CD4-positive, alpha-beta memory T cell (primary cell): Measurements from ENCODE around the gene ARIH2. TPM values are rescaled to one million over a fixed set of nuclear protein-coding genes. Genes with fewer than 3 reads are reported as not detected.

Experiments used
- microRNA-seq: library from miRNA; unstranded; fragments of <30 nt; microRNA quantifications from one replicate; pipeline ENCODE4 v1.2.0, GENCODE V29; 2021; ENCODE audit warnings: borderline replicate concordance, borderline number of aligned reads, borderline microRNAs expressed, mixed read lengths
- polyA plus RNA-seq, 2 donors: library from polyadenylated mRNA; unstranded; fragments of 300-500 nt; fragmentation: Illumina TruSeq; gene quantifications; one replicate each; pipeline ENCODE4 v1.2.3, GENCODE V29; 2021
- total RNA-seq, 2 experiments: library from RNA; stranded (reverse); gene quantifications; one replicate each; pipeline ENCODE4 v1.2.3, GENCODE V29; 2021

Gene ARIH2
- total and polyA plus RNA-seq, 4 experiments from 2014 or later, result 109 to 153 (median 145) TPM

Small RNAs within 50 kb of the gene (microRNA-seq; reads per million reads assigned to microRNA genes)
- gene MIR191, result 8,447 reads per million, percentile 95 among the genes with 10 or more reads in this experiment
- 1,036 reads per million, percentile 87 among the genes with 10 or more reads in this experiment for gene MIR425

Other genes starting within 250 kb of the ARIH2 start
- 10 to 100 TPM; 20.1 to 21.7 TPM for gene NCKIPSD, start 232.9 kb upstream of the ARIH2 start, total RNA-seq
- 10 to 100 TPM in 1 of 2 donors, 1 to 10 TPM in 1; 8.3 to 16.1 TPM for gene NCKIPSD, start 232.9 kb upstream of the ARIH2 start, polyA plus RNA-seq
- gene IP6K2, start 201.6 kb upstream of the ARIH2 start, total RNA-seq, result 10 to 100 TPM; 84.5 to 91.8 TPM
- gene IP6K2, start 201.6 kb upstream of the ARIH2 start, polyA plus RNA-seq, result 10 to 100 TPM; 49.4 to 50.3 TPM
- gene PRKAR2A, start 71.0 kb upstream of the ARIH2 start, total RNA-seq, result 10 to 100 TPM; 41.7 to 45.0 TPM
- gene PRKAR2A, start 71.0 kb upstream of the ARIH2 start, polyA plus RNA-seq, result 10 to 100 TPM; 11.2 to 16.1 TPM
- gene SLC25A20, start 20.0 kb upstream of the ARIH2 start, total RNA-seq, result 10 to 100 TPM; 12.7 to 19.2 TPM
- gene SLC25A20, start 20.0 kb upstream of the ARIH2 start, polyA plus RNA-seq, result 10 to 100 TPM; 21.9 to 67.6 TPM
- gene P4HTM, start 71.4 kb downstream of the ARIH2 start, total RNA-seq, result 10 to 100 TPM; 79.3 to 87.3 TPM
- gene P4HTM, start 71.4 kb downstream of the ARIH2 start, polyA plus RNA-seq, result 10 to 100 TPM; 29.7 to 32.8 TPM
- gene WDR6, start 88.5 kb downstream of the ARIH2 start, total RNA-seq, result 100 to 1,000 TPM; 287 to 295 TPM
- gene WDR6, start 88.5 kb downstream of the ARIH2 start, polyA plus RNA-seq, result 100 to 1,000 TPM; 105 to 143 TPM
- gene DALRD3, start 99.7 kb downstream of the ARIH2 start, total RNA-seq, result 10 to 100 TPM; 31.2 to 32.8 TPM
- gene DALRD3, start 99.7 kb downstream of the ARIH2 start, polyA plus RNA-seq, result 10 to 100 TPM; 32.2 to 41.3 TPM
- 10 to 100 TPM; 77.9 to 85.7 TPM for gene NDUFAF3, start 103.3 kb downstream of the ARIH2 start, total RNA-seq
- gene NDUFAF3, start 103.3 kb downstream of the ARIH2 start, polyA plus RNA-seq, result 100 to 1,000 TPM; 145 to 169 TPM
- 10 to 100 TPM; 87.5 to 89.6 TPM for gene IMPDH2, start 110.6 kb downstream of the ARIH2 start, total RNA-seq
- 10 to 100 TPM; 82.9 to 87.5 TPM for gene IMPDH2, start 110.6 kb downstream of the ARIH2 start, polyA plus RNA-seq
- gene QRICH1, start 175.2 kb downstream of the ARIH2 start, total RNA-seq, result 100 to 1,000 TPM; 172 to 177 TPM
- 10 to 100 TPM; 18.6 to 32.0 TPM for gene QRICH1, start 175.2 kb downstream of the ARIH2 start, polyA plus RNA-seq
- 100 to 1,000 TPM; 199 TPM for gene QARS1, start 185.9 kb downstream of the ARIH2 start, total RNA-seq
- gene QARS1, start 185.9 kb downstream of the ARIH2 start, polyA plus RNA-seq, result 100 to 1,000 TPM; 102 to 116 TPM
- 100 to 1,000 TPM in 1 of 2 experiments, 10 to 100 TPM in 1; 91.7 to 105 TPM for gene USP19, start 202.0 kb downstream of the ARIH2 start, total RNA-seq
- 10 to 100 TPM; 24.9 to 38.2 TPM for gene USP19, start 202.0 kb downstream of the ARIH2 start, polyA plus RNA-seq
- 1 to 10 TPM in 1 of 2 experiments, not detected in 1; 1.1 TPM for gene LAMB2, start 214.2 kb downstream of the ARIH2 start, total RNA-seq
- gene LAMB2, start 214.2 kb downstream of the ARIH2 start, polyA plus RNA-seq, result not detected
- gene CCDC71, start 247.5 kb downstream of the ARIH2 start, total RNA-seq, result 10 to 100 TPM; 31.6 to 33.5 TPM
- gene CCDC71, start 247.5 kb downstream of the ARIH2 start, polyA plus RNA-seq, result 1 to 10 TPM in 1 of 2 donors, under 1 TPM in 1; 0.13 to 2.1 TPM